Astrocyte (in vitro differentiated cells and primary cell): ENCODE results near the gene SIRPB1. TPM values are rescaled to one million over a fixed set of nuclear protein-coding genes. Genes with fewer than 3 reads are reported as not detected.

Experiments
- DNase-seq: peaks from one replicate; pipeline ENCODE4 v3.0.0-alpha.2; 2010; ENCODE audit warnings: low read depth
- FAIRE-seq: peaks from 2 replicates; lab custom pipeline; 2011; peaks lifted over from hg19 to GRCh38; lab: Jason Lieb, UNC
- H2AFZ ChIP-seq: 2 replicates; pipeline ENCODE4 v1.6.0; 2012; ENCODE audit warnings: low read depth, low read length, inconsistent platforms
- H3K27ac ChIP-seq: 2 replicates; pipeline ENCODE4 v1.5.1; 2011; ENCODE audit warnings: low read depth, low read length, inconsistent platforms
- H3K27me3 ChIP-seq: 2 replicates; pipeline ENCODE4 v1.6.0; 2011; ENCODE audit warnings: low read length, inconsistent platforms; ENCODE audit not compliant: insufficient read depth
- H3K36me3 ChIP-seq: 2 replicates; pipeline ENCODE4 v1.5.1; 2011; ENCODE audit warnings: low read length, inconsistent platforms; ENCODE audit not compliant: insufficient read depth
- H3K4me1 ChIP-seq: 2 replicates; pipeline ENCODE4 v1.5.1; 2011; ENCODE audit warnings: low read length, inconsistent platforms; ENCODE audit not compliant: insufficient read depth
- H3K4me2 ChIP-seq: 2 replicates; pipeline ENCODE4 v1.6.0; 2012; ENCODE audit warnings: low read length, inconsistent platforms
- H3K4me3 ChIP-seq: 2 replicates; pipeline ENCODE4 v1.5.1; 2011; ENCODE audit warnings: low read depth, mild to moderate bottlenecking, low read length, inconsistent platforms; ENCODE audit not compliant: insufficient read depth
- H3K79me2 ChIP-seq: 2 replicates; pipeline ENCODE4 v1.6.0; 2012; ENCODE audit warnings: mild to moderate bottlenecking, low read length, inconsistent platforms; ENCODE audit not compliant: insufficient read depth
- H3K9ac ChIP-seq: 2 replicates; pipeline ENCODE4 v1.6.0; 2012; ENCODE audit warnings: mild to moderate bottlenecking, low read length, inconsistent platforms
- H3K9me3 ChIP-seq: 2 replicates; pipeline ENCODE4 v1.5.1; 2012; ENCODE audit warnings: low read depth, mild to moderate bottlenecking, low read length, inconsistent platforms; ENCODE audit not compliant: insufficient read depth
- H4K20me1 ChIP-seq: 2 replicates; pipeline ENCODE4 v1.6.0; 2012; ENCODE audit warnings: low read length, inconsistent platforms; ENCODE audit not compliant: insufficient read depth
- H3K27ac Mint-ChIP-seq: one replicate; pipeline ENCODE4 v1.8.0; 2021; ENCODE audit warnings: mild to moderate bottlenecking, mixed read lengths; ENCODE audit not compliant: unreplicated experiment
- H3K27me3 Mint-ChIP-seq: one replicate; pipeline ENCODE4 v1.8.0; 2021; ENCODE audit warnings: low read depth, mixed read lengths; ENCODE audit not compliant: unreplicated experiment
- H3K36me3 Mint-ChIP-seq: one replicate; pipeline ENCODE4 v1.8.0; 2021; ENCODE audit warnings: low read depth, mixed read lengths; ENCODE audit not compliant: unreplicated experiment
- H3K4me1 Mint-ChIP-seq: one replicate; pipeline ENCODE4 v1.8.0; 2021; ENCODE audit warnings: low read depth, mixed read lengths; ENCODE audit not compliant: unreplicated experiment
- H3K4me3 Mint-ChIP-seq: one replicate; pipeline ENCODE4 v1.8.0; 2021; ENCODE audit warnings: mild to moderate bottlenecking, moderate library complexity, mixed read lengths; ENCODE audit not compliant: unreplicated experiment
- H3K9me3 Mint-ChIP-seq: one replicate; pipeline ENCODE4 v1.8.0; 2021; ENCODE audit warnings: mild to moderate bottlenecking, mixed read lengths; ENCODE audit not compliant: unreplicated experiment
- CTCF ChIP-seq: IDR thresholded peaks from 2 replicates; pipeline ENCODE4 v1.5.1; 2011; ENCODE audit warnings: low read depth, mild to moderate bottlenecking, inconsistent platforms, low read length, moderate library complexity; ENCODE audit not compliant: insufficient read depth
- EZH2 ChIP-seq: IDR thresholded peaks from 2 replicates; pipeline ENCODE4 v1.6.1; 2012; ENCODE audit warnings: mild to moderate bottlenecking, low read length, inconsistent platforms; ENCODE audit not compliant: insufficient read depth
- total RNA-seq: library from RNA; stranded (reverse); gene quantifications from 2 replicates; pipeline ENCODE4 v1.2.1, GENCODE V29; 2021

SIRPB1 gene
- total RNA-seq, 1 donor from 2014 or later: not detected

DNA sequence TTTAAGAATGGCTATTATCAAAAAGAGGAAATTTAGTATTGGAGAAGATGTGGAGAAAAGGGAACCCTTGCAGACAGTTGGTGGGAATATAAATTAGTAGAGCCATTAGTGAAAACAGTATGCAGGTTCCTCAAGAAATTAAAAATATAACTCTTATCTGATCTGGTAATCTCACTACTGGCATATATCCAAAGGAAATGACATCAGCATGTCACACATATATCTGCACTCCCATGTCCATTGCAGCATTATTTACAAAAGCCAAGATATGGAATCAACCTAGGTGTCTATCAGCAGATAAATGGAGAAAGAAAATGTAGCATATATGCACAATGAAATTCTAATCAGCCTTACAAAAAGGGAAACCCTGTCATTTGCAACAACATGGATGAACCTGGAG, 35.2 kb upstream of the SIRPB1 start:
- no peak for FAIRE-seq
- no peak for DNase-seq
- H3K27me3 ChIP-seq: peaks cover 4% of the 10 kb centered on the region
- no peak overlapping the region for H3K4me2 ChIP-seq
- H3K27ac ChIP-seq: no peak overlapping the region
- H3K36me3 ChIP-seq: no peaks in the 10 kb centered on the region
- no peaks in the 10 kb centered on the region for H4K20me1 ChIP-seq
- Mint-ChIP-seq H3K27ac (no peak overlapping the region), H3K27me3 (peaks cover 3% of the 10 kb centered on the region), H3K9me3 (peaks cover 3% of the 10 kb centered on the region), H3K4me3 (no peak overlapping the region), H3K4me1 (no peaks in the 10 kb centered on the region), H3K36me3 (no peaks in the 10 kb centered on the region)
- no peak overlapping the region for H2AFZ ChIP-seq
- H3K9ac ChIP-seq: no peak overlapping the region
- H3K4me1 ChIP-seq: no peaks in the 10 kb centered on the region
- no peak overlapping the region for H3K4me3 ChIP-seq
- TF ChIP-seq EZH2 (no peak), CTCF (no peak)
- no peaks in the 10 kb centered on the region for H3K79me2 ChIP-seq
- H3K9me3 ChIP-seq: no peaks in the 10 kb centered on the region

- Mint-ChIP-seq H3K4me3 (no peak overlapping the region), H3K9me3 (peaks cover 3% of the 10 kb centered on the region), H3K36me3 (no peaks in the 10 kb centered on the region), H3K27me3 (peaks cover 5% of the 10 kb centered on the region), H3K27ac (no peak overlapping the region), H3K4me1 (peaks cover 2% of the 10 kb centered on the region)
- H3K36me3 ChIP-seq: no peaks in the 10 kb centered on the region
- H3K4me2 ChIP-seq: no peak overlapping the region
- H3K27ac ChIP-seq: no peak overlapping the region
- no peak overlapping the region for H3K4me3 ChIP-seq
- FAIRE-seq: no peak
- DNase-seq: no peak
- TF ChIP-seq CTCF (no peak), EZH2 (no peak)
- no peaks in the 10 kb centered on the region for H3K9me3 ChIP-seq
- H3K4me1 ChIP-seq: no peaks in the 10 kb centered on the region
- no peak overlapping the region for H3K9ac ChIP-seq
- no peaks in the 10 kb centered on the region for H3K79me2 ChIP-seq
- no peak overlapping the region for H2AFZ ChIP-seq
- H3K27me3 ChIP-seq: peaks cover 2% of the 10 kb centered on the region
- H4K20me1 ChIP-seq: no peaks in the 10 kb centered on the region
Measured at GRCh38 chr20:1652960-1653359, 33.2 kb upstream of the SIRPB1 start.

GRCh38 chr20:1652104-1652503, 32.3 kb upstream of the SIRPB1 start:
- FAIRE-seq (no peak), DNase-seq (no peak)
- Mint-ChIP-seq H3K27ac (no peak overlapping the region), H3K4me1 (peaks cover 2% of the 10 kb centered on the region), H3K4me3 (no peak overlapping the region), H3K36me3 (no peaks in the 10 kb centered on the region), H3K9me3 (peaks cover 5% of the 10 kb centered on the region), H3K27me3 (peaks cover 7% of the 10 kb centered on the region)
- Histone ChIP-seq H3K27ac (no peak overlapping the region), H3K4me2 (no peak overlapping the region), H2AFZ (no peak overlapping the region), H3K4me3 (no peak overlapping the region), H3K9ac (no peak overlapping the region), H3K4me1 (no peaks in the 10 kb centered on the region), H3K36me3 (no peaks in the 10 kb centered on the region), H4K20me1 (no peaks in the 10 kb centered on the region), H3K9me3 (no peaks in the 10 kb centered on the region), H3K79me2 (no peaks in the 10 kb centered on the region), H3K27me3 (no peaks in the 10 kb centered on the region)
- TF ChIP-seq EZH2 (no peak), CTCF (no peak)
